K562 (cell line): ENCODE measurements around the gene ASNS. TPM values are rescaled to one million over a fixed set of nuclear protein-coding genes. Genes with fewer than 3 reads are reported as not detected.

ENCODE experiments used
- ATAC-seq: fragments of 200-7000 bp; cut with Tn5 transposase; 3 replicates; pipeline ENCODE4 v1.9.1; 2020; ENCODE audit warnings: moderate library complexity
- Bru-seq: library from RNA; stranded (reverse); fragments of 400-500 nt; gene quantifications from one replicate; lab custom pipeline; 2021; lab: Mats Ljungman, UMichigan
- BruChase-seq, 2 experiments: library from RNA; stranded (reverse); fragments of 400-500 nt; gene quantifications; one replicate each; lab custom pipeline; 2021; lab: Mats Ljungman, UMichigan
- BruUV-seq: library from RNA; stranded (reverse); fragments of 400-500 nt; replicated peaks from 2 replicates; lab custom pipeline; 2021; lab: Mats Ljungman, UMichigan
- CTCF ChIA-PET: fragments of 300-600 bp; formaldehyde crosslinking; extraction: SDS; loops from one replicate; lab custom pipeline; 2021; ENCODE audit warnings: low intra/inter-chr PET ratio; lab: Yijun Ruan, JAX
- POLR2A ChIA-PET: fragments of 300-600, 350-650 bp; sonication (Branson Sonifier 250); formaldehyde crosslinking; extraction: SDS; loops from one replicate; lab custom pipeline; 2021; ENCODE audit warnings: antibody characterized with exemption, inconsistent platforms; lab: Yijun Ruan, JAX
- DNase-seq, 4 experiments: peaks; one replicate each; pipeline versions ENCODE4 v3.0.0 to v3.0.0-alpha.2; 2011 to 2018; ENCODE audit warnings: low spot score in 3 of 4, mixed read lengths in 3 of 4; ENCODE audit errors: extremely low read depth in 1 of 4
- FAIRE-seq: peaks from 2 replicates; lab custom pipeline; 2011; peaks lifted over from hg19 to GRCh38; lab: Jason Lieb, UNC
- H2AFZ ChIP-seq: 2 replicates; pipeline ENCODE4 v1.6.0; 2011; ENCODE audit warnings: low read depth, low read length, control low read depth, inconsistent platforms
- H3K27ac ChIP-seq: fragments of 200-600 bp; 3 replicates; pipeline ENCODE4 v1.8.0; 2011; ENCODE audit warnings: low read depth, mild to moderate bottlenecking, control low read depth, inconsistent platforms, low read length, moderate library complexity, mixed read lengths; ENCODE audit errors: extremely low read depth
- H3K27me3 ChIP-seq, 2 experiments: fragments of 300-600 bp in 1 of 2; 2 replicates in 1 of 2; 3 replicates in 1 of 2; pipeline versions ENCODE4 v1.6.0 to v1.8.0; 2011; ENCODE audit warnings: inconsistent platforms in 2 of 2, low read length in 2 of 2, mild to moderate bottlenecking in 1 of 2, mixed read lengths in 1 of 2, moderate library complexity in 1 of 2; ENCODE audit not compliant: control insufficient read depth in 2 of 2, insufficient read depth in 2 of 2
- H3K36me3 ChIP-seq: fragments of 300-600 bp; 3 replicates; pipeline ENCODE4 v1.8.0; 2011; ENCODE audit warnings: mild to moderate bottlenecking, low read length, inconsistent platforms; ENCODE audit not compliant: control insufficient read depth, insufficient read depth
- H3K4me1 ChIP-seq, 2 experiments: fragments of 200-600 bp in 1 of 2; replicated peaks in 1 of 2; 2 replicates in 1 of 2; 3 replicates in 1 of 2; pipeline versions ENCODE4 v1.5.1 to v1.8.0; 2011; ENCODE audit warnings: inconsistent platforms in 2 of 2, low read length in 2 of 2, mild to moderate bottlenecking in 1 of 2, mixed read lengths in 1 of 2, moderate library complexity in 1 of 2; ENCODE audit not compliant: control insufficient read depth in 2 of 2, insufficient read depth in 2 of 2
- H3K4me2 ChIP-seq: 2 replicates; pipeline ENCODE4 v1.6.1; 2011; ENCODE audit warnings: low read length, control low read depth, inconsistent platforms, mixed read lengths; ENCODE audit not compliant: insufficient read depth
- H3K4me3 ChIP-seq: fragments of 200-600 bp; sonication (generic), shearing (Covaris generic); 2 replicates; pipeline ENCODE4 v1.5.1; 2016; ENCODE audit warnings: control low read depth, inconsistent platforms
- H3K79me2 ChIP-seq: fragments of 200-600 bp; 3 replicates; pipeline ENCODE4 v1.8.0; 2011; ENCODE audit warnings: low read length, inconsistent platforms; ENCODE audit not compliant: control insufficient read depth, insufficient read depth
- H3K9ac ChIP-seq, 2 experiments: 2 replicates each; pipeline versions ENCODE4 v1.6.0 to v1.6.1; 2011; ENCODE audit warnings: low read depth in 2 of 2, low read length in 2 of 2, control low read depth in 1 of 2, inconsistent platforms in 1 of 2, mild to moderate bottlenecking in 1 of 2, mixed read lengths in 1 of 2; ENCODE audit not compliant: insufficient read depth in 1 of 2
- H3K9me1 ChIP-seq: one replicate; pipeline ENCODE4 v1.6.0; 2011; ENCODE audit warnings: inconsistent platforms, mild to moderate bottlenecking, low read length, moderate library complexity; ENCODE audit not compliant: control insufficient read depth, insufficient read depth
- H3K9me3 ChIP-seq: replicated peaks from 2 replicates; pipeline ENCODE4 v1.5.1; 2011; ENCODE audit warnings: low read depth, low read length, inconsistent platforms; ENCODE audit not compliant: control insufficient read depth, insufficient read depth
- H4K20me1 ChIP-seq: replicated peaks from 2 replicates; pipeline ENCODE4 v1.6.1; 2011; ENCODE audit warnings: low read length, inconsistent platforms, mixed read lengths; ENCODE audit not compliant: control insufficient read depth, insufficient read depth
- C11orf30 ChIP-seq: fragments of 450-650 bp; IDR thresholded peaks from 2 replicates; pipeline ENCODE4 v1.6.1; 2016; ENCODE audit warnings: low read depth, mild to moderate bottlenecking
- KDM1A ChIP-seq, 2 experiments: fragments of 450-650 bp; IDR thresholded peaks; 2 replicates each; pipeline ENCODE4 v1.6.1; 2016; ENCODE audit warnings: mild to moderate bottlenecking in 2 of 2
- NCOA1 ChIP-seq: fragments of 450-650 bp; IDR thresholded peaks from 2 replicates; pipeline ENCODE4 v1.6.1; 2016; ENCODE audit warnings: low read depth
- POLR2AphosphoS5 ChIP-seq: IDR thresholded peaks from 2 replicates; pipeline ENCODE4 v1.6.1; 2011; ENCODE audit warnings: mild to moderate bottlenecking, low read depth, low read length, moderate library complexity; ENCODE audit not compliant: control insufficient read depth, insufficient read depth
- POLR3A ChIP-seq: IDR thresholded peaks from 2 replicates; pipeline ENCODE4 v1.6.1; 2011; ENCODE audit warnings: borderline replicate concordance, mild to moderate bottlenecking, moderate library complexity; ENCODE audit not compliant: insufficient read length, insufficient read depth; ENCODE audit errors: extremely low read depth
- SRF ChIP-seq, 2 experiments: fragments of 250-450, 450-650 bp in 1 of 2; sonication (Bioruptor Pico) in 1 of 2; sonication (generic) in 1 of 2; formaldehyde crosslinking; IDR thresholded peaks; 2 replicates each; pipeline versions ENCODE4 v1.5.0 to v1.5.1; 2020 to 2022; ENCODE audit warnings: mild to moderate bottlenecking in 1 of 2, missing genetic modification reagents in 1 of 2
- ZNF24 ChIP-seq: fragments of 450-650 bp; IDR thresholded peaks from 2 replicates; pipeline ENCODE4 v1.6.1; 2016
- WGBS: fragments of 100-300 bp; shearing (Covaris generic); methylation state at CpG from one replicate; pipeline ENCODE4 v1.1.6; 2016; ENCODE audit warnings: low coverage, mixed read lengths; ENCODE audit not compliant: insufficient coverage; ENCODE audit errors: missing lambda C conversion rate; 5-methylcytosine and 5-hydroxymethylcytosine counted together
- in situ Hi-C: fragments of 300-500 bp; cut with MboI; formaldehyde crosslinking; loops from 4 replicates; pipeline ENCODE4 v1.15.0; 2018; ENCODE audit warnings: inconsistent platforms, mixed read lengths
- intact Hi-C: fragments of 100-400 bp; cut with micrococcal nuclease; formaldehyde crosslinking; loops from 2 replicates; pipeline ENCODE4 v1.14.2; 2022
- long read RNA-seq, 3 experiments: library from polyadenylated mRNA in 2 of 3; library from RNA in 1 of 3; unstranded in 2 of 3; stranded (forward) in 1 of 3; transcript quantifications; one replicate each; pipeline ENCODE4 v2.0.0, GENCODE V29; 2019 to 2022
- polyA minus RNA-seq, 3 experiments: library from RNA; depleted of rRNA, polyadenylated mRNA; stranded (reverse); fragments of >200 nt; gene quantifications; 2 replicates each; pipeline ENCODE4 v1.2.3, GENCODE V29; 2011
- polyA plus RNA-seq, 8 experiments: library from polyadenylated mRNA; depleted of rRNA in 4 of 8; stranded (reverse) in 5 of 8; unstranded in 3 of 8; fragments of >200 nt; fragmentation: Nextera tagmentation in 2 of 8; fragmentation: Illumina TruSeq in 1 of 8; extraction: Ambion mirVana in 2 of 8; extraction: Trizol in 1 of 8; gene quantifications; 2 replicates each; pipeline versions ENCODE4 v1.2.1 to v1.2.3, GENCODE V29; 2011 to 2014; ENCODE audit warnings: inconsistent platforms in 1 of 8, missing spikeins in 1 of 8
- total RNA-seq, 7 experiments: library from RNA; depleted of rRNA in 6 of 7; stranded (reverse); fragments of >200 nt in 6 of 7; fragmentation: Illumina TruSeq in 2 of 7; extraction: Trizol in 2 of 7; gene quantifications; 2 replicates each; pipeline versions ENCODE4 v1.2.1 to v1.2.3, GENCODE V29; 2011 to 2021; ENCODE audit warnings: low replicate concordance in 1 of 7
- TF ChIP-seq, protein P1 (sequence below): sonication (generic); formaldehyde crosslinking; IDR thresholded peaks from 2 replicates; pipeline ENCODE4 v1.8.0; 2022; ENCODE audit warnings: mild to moderate bottlenecking, missing genetic modification reagents
- TF ChIP-seq, protein P2 (sequence below): sonication (generic); formaldehyde crosslinking; IDR thresholded peaks from 2 replicates; pipeline ENCODE4 v1.8.0; 2022; ENCODE audit warnings: mild to moderate bottlenecking, missing genetic modification reagents
- TF ChIP-seq, protein P3 (sequence below): fragments of 450-650 bp; IDR thresholded peaks from 2 replicates; pipeline ENCODE4 v1.7.1; 2018; ENCODE audit warnings: mild to moderate bottlenecking, low read depth; ENCODE audit not compliant: partially characterized antibody

Gene ASNS
- total RNA-seq (2011; cell fraction: chromatin; rRNA removed; ENCODE audit: low replicate concordance) = 152 and 366 TPM in 2 replicates
- total RNA-seq (2011; cell fraction: nucleolus; rRNA removed) = 72.2 and 86.7 TPM in 2 replicates
- 180 and 190 TPM in 2 replicates for total RNA-seq (2011; cell fraction: nucleoplasm; rRNA removed)
- total RNA-seq (2014; rRNA removed) (110 and 116 TPM in 2 replicates), total RNA-seq (2014; rRNA removed; fragmentation: Illumina TruSeq; extraction: Trizol) (195 and 236 TPM in 2 replicates), total RNA-seq (2015; rRNA removed; fragmentation: Illumina TruSeq; extraction: Trizol) (36.0 and 42.1 TPM in 2 replicates), total RNA-seq (2021) (208 and 215 TPM in 2 replicates), polyA plus RNA-seq (2011; rRNA removed) (127 and 129 TPM in 2 replicates), polyA plus RNA-seq (2014; fragmentation: Illumina TruSeq; extraction: Trizol) (345 and 354 TPM in 2 replicates), polyA plus RNA-seq (2014; fragmentation: Nextera tagmentation; extraction: Ambion mirVana) (100 to 1,000 TPM; 232 to 268 TPM), polyA plus RNA-seq (2014; rRNA removed) (261 and 331 TPM in 2 replicates), polyA minus RNA-seq (2011; rRNA and poly(A)+ RNA removed) (134 and 171 TPM in 2 replicates), Bru-seq, nascent RNA (percentile 96 among the genes with signal in this experiment), BruChase-seq, experiment 1, labeled RNA remaining after a 2-hour chase (percentile 97 among the genes with signal in this experiment), BruChase-seq, experiment 2, labeled RNA remaining after a 6-hour chase (percentile 97 among the genes with signal in this experiment)
- polyA plus RNA-seq (2011; cell fraction: cytosol; rRNA removed) = 50.5 and 79.9 TPM in 2 replicates
- polyA plus RNA-seq (2011; cell fraction: nucleus; rRNA removed) = 142 and 195 TPM in 2 replicates
- 92.6 and 745 TPM in 2 replicates for polyA plus RNA-seq (2012)
- polyA minus RNA-seq (2011; cell fraction: cytosol; rRNA and poly(A)+ RNA removed) = 42.9 and 53.7 TPM in 2 replicates
- 36.8 and 107 TPM in 2 replicates for polyA minus RNA-seq (2011; cell fraction: nucleus; rRNA and poly(A)+ RNA removed)
- long read RNA-seq, experiment 1, transcript ASNS-203 (13 exons, 2,289 nt) = minor isoform, 15 of 387 reads
- long read RNA-seq, experiment 1, transcript ASNS-216 (4 exons, 689 nt) = minor isoform, 7 of 387 reads
- long read RNA-seq, experiment 1, transcript ASNS-202 (13 exons, 1,994 nt) = major isoform, 246 of 387 reads
- long read RNA-seq, experiment 1, partial matches to known transcripts = 110 of 387 reads
- long read RNA-seq, experiment 1, other reads (novel, unspliced or antisense) = 7 of 387 reads
- long read RNA-seq, experiment 2, transcript ASNS-216 (4 exons, 689 nt) = minor isoform, 5 of 219 reads
- long read RNA-seq, experiment 2, transcript ASNS-202 (13 exons, 1,994 nt) = major isoform, 113 of 219 reads
- long read RNA-seq, experiment 2, partial matches to known transcripts = 51 of 219 reads
- long read RNA-seq, experiment 2, other reads (novel, unspliced or antisense) = 44 of 219 reads
- long read RNA-seq, experiment 3, transcript ASNS-202 (13 exons, 1,994 nt) = major isoform, 200 of 224 reads
- long read RNA-seq, experiment 3, partial matches to known transcripts = 17 of 224 reads
- long read RNA-seq, experiment 3, other reads (novel, unspliced or antisense) = 3 of 224 reads

DNA sequence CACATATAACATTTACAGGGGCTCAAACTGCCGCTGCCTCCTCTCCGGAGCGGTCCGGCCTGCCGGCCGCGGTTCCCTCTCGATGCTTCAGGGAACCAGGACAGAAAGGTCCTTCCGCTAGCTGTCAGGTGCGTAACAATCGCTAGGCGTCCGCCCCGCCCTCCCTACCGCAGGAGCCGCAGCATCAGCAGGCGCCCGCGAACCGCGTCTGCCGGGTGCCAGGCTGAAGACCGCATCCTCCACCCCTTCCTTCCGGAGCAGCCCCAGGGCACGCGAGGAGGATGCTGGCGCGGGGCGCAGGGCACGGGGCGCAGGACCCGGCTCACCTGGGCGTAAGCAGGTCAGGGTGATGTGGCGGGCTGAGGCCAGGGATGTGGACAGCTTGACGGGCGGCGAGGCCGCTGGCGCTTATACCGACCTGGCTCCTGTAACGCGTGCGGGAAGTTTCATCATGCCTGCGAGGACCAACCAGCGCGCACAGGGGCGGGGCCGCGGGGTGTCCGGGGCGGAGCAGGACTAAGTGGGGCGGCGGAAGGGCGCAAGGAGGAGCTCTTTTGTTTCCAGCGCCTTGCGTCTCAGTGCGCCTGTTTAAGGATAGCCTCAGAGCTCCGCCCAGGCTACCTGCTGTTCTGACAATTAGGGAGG is at the start of gene ASNS:
ASNS (minus strand) TSS at position 384 of the 645 bp plus-strand sequence. CDS start 3,252 bp downstream, outside the sequence.
- Histone ChIP-seq H3K36me3 (peaks cover 26% of the 10 kb centered on the region), H3K9ac (peak within 1 kb of the TSS; percentile 91 to 95), H2AFZ (peak within 1 kb of the TSS; percentile 91), H3K9me3 (no peaks in the 10 kb centered on the region), H3K27me3 (no peaks in the 10 kb centered on the region), H3K4me1 (peaks cover 9 to 23% of the 10 kb centered on the region in 2 experiments; a peak in 4 of 5 replicates), H3K79me2 (peaks cover 39% of the 10 kb centered on the region), H4K20me1 (peaks cover 6% of the 10 kb centered on the region; the same call in 1 of the 2 replicates), H3K4me2 (peak within 1 kb of the TSS; percentile 89), H3K27ac (peak within 1 kb of the TSS; percentile 89), H3K4me3 (peak within 1 kb of the TSS; percentile 78), H3K9me1 (peaks cover 3% of the 10 kb centered on the region)
- WGBS = under 1% methylated on average over 48 of the region's 58 CpGs
- ATAC-seq (peak; percentile 97), DNase-seq (peak; percentile 90 to 98 (median 92)), FAIRE-seq (peak; percentile 81)
- intact Hi-C loops (no loop called here), in situ Hi-C loops (no loop called here)
- CTCF ChIA-PET = no interaction called here
- BruUV-seq = no TSS peak
- POLR2A ChIA-PET = interaction anchor here (0.6 to 1.5 kb wide), 12 partner anchors 8 to 751 kb away, joined by 3 to 6 read pairs (median 3); no protein-coding TSS in a partner anchor
- TF ChIP-seq POLR2AphosphoS5 (peak; percentile 76), KDM1A (IDR thresholded peaks at IDR 0.05) (peak; percentile 37 to 64; a peak in 2 of 4 replicates), POLR3A (no peak), C11orf30 (peak; percentile 60; the same call in 1 of the 2 replicates), SRF (CRISPR knock-in tag; IDR thresholded peaks at IDR 0.05) (peak in 1 of 2 experiments; percentile 79; a peak in 2 of 4 replicates), NCOA1 (no peak), ZNF24 (no peak)
- TF ChIP-seq, protein P1, sequence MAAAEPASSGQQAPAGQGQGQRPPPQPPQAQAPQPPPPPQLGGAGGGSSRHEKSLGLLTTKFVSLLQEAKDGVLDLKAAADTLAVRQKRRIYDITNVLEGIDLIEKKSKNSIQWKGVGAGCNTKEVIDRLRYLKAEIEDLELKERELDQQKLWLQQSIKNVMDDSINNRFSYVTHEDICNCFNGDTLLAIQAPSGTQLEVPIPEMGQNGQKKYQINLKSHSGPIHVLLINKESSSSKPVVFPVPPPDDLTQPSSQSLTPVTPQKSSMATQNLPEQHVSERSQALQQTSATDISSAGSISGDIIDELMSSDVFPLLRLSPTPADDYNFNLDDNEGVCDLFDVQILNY (CRISPR knock-in tag) = peak; percentile 52; the same call in 1 of the 2 replicates
- TF ChIP-seq, protein P2, sequence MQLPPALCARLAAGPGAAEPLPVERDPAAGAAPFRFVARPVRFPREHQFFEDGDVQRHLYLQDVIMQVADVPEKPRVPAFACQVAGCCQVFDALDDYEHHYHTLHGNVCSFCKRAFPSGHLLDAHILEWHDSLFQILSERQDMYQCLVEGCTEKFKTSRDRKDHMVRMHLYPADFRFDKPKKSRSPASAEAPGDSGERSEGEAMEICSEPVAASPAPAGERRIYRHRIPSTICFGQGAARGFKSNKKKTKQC (CRISPR knock-in tag) = peak; percentile 74; the same call in 1 of the 2 replicates
- TF ChIP-seq, protein P3, sequence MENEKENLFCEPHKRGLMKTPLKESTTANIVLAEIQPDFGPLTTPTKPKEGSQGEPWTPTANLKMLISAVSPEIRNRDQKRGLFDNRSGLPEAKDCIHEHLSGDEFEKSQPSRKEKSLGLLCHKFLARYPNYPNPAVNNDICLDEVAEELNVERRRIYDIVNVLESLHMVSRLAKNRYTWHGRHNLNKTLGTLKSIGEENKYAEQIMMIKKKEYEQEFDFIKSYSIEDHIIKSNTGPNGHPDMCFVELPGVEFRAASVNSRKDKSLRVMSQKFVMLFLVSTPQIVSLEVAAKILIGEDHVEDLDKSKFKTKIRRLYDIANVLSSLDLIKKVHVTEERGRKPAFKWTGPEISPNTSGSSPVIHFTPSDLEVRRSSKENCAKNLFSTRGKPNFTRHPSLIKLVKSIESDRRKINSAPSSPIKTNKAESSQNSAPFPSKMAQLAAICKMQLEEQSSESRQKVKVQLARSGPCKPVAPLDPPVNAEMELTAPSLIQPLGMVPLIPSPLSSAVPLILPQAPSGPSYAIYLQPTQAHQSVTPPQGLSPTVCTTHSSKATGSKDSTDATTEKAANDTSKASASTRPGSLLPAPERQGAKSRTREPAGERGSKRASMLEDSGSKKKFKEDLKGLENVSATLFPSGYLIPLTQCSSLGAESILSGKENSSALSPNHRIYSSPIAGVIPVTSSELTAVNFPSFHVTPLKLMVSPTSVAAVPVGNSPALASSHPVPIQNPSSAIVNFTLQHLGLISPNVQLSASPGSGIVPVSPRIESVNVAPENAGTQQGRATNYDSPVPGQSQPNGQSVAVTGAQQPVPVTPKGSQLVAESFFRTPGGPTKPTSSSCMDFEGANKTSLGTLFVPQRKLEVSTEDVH = no peak
